Lower leg skin (tissue), 3 donors: ENCODE data around the gene CSGALNACT2.

Experiments used
- POLR2A ChIP-seq, 2 donors: fragments of 450-650 bp; IDR thresholded peaks; one replicate each; pipeline ENCODE4 v1.6.1; 2016 to 2017; ENCODE audit warnings: antibody characterized with exemption in 2 of 2, mild to moderate bottlenecking in 1 of 2, moderate library complexity in 1 of 2
- TF ChIP-seq, protein P1 (sequence below), 3 donors: fragments of 450-650 bp; IDR thresholded peaks; one replicate each; pipeline ENCODE4 v1.5.1; 2016; ENCODE audit warnings: antibody characterized with exemption in 3 of 3, mild to moderate bottlenecking in 3 of 3, moderate library complexity in 2 of 3

- TF ChIP-seq, protein P1, sequence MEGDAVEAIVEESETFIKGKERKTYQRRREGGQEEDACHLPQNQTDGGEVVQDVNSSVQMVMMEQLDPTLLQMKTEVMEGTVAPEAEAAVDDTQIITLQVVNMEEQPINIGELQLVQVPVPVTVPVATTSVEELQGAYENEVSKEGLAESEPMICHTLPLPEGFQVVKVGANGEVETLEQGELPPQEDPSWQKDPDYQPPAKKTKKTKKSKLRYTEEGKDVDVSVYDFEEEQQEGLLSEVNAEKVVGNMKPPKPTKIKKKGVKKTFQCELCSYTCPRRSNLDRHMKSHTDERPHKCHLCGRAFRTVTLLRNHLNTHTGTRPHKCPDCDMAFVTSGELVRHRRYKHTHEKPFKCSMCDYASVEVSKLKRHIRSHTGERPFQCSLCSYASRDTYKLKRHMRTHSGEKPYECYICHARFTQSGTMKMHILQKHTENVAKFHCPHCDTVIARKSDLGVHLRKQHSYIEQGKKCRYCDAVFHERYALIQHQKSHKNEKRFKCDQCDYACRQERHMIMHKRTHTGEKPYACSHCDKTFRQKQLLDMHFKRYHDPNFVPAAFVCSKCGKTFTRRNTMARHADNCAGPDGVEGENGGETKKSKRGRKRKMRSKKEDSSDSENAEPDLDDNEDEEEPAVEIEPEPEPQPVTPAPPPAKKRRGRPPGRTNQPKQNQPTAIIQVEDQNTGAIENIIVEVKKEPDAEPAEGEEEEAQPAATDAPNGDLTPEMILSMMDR (IDR thresholded peaks at IDR 0.05) = no peak
- TF ChIP-seq POLR2A (IDR thresholded peaks at IDR 0.05) = no peak
Observed at GRCh38 chr10:43223056-43223455, 84.8 kb downstream of the CSGALNACT2 start.
